Urinary bladder (tissue), 2 donors: Measurements from ENCODE around the gene ABCA5. TPM values are rescaled to one million over a fixed set of nuclear protein-coding genes. Genes with fewer than 3 reads are reported as not detected.

Source experiments
- polyA plus RNA-seq: library from polyadenylated mRNA; stranded (reverse); fragments of 200-250 nt; gene quantifications from one replicate; pipeline ENCODE4 v1.2.3, GENCODE V29; 2013
- small RNA-seq: library from RNA; depleted of rRNA; stranded (forward); fragments of <200 nt; gene quantifications from one replicate; pipeline ENCODE3, GENCODE V24; 2014
- total RNA-seq: library from RNA; depleted of rRNA; stranded (reverse); fragments of >200 nt; gene quantifications from one replicate; pipeline ENCODE4 v1.2.3, GENCODE V29; 2014
- donor health status: healthy.

ABCA5 gene
- total and polyA plus RNA-seq, 2 donors: 8.1 to 45.6 TPM

Small RNA genes lying within 50 kb of the gene (small RNA-seq; reads per million reads assigned to genes)
- gene RF00561: not detected
- not detected for gene SNRPGP4

Other genes with a start within 250 kb of the ABCA5 start
- 74.6 TPM for gene ABCA6, start 185.2 kb downstream of the ABCA5 start, total RNA-seq
- 35.9 TPM for gene ABCA6, start 185.2 kb downstream of the ABCA5 start, polyA plus RNA-seq
- gene ABCA10, start 98.3 kb downstream of the ABCA5 start, total RNA-seq: 40.4 TPM
- gene ABCA10, start 98.3 kb downstream of the ABCA5 start, polyA plus RNA-seq: 3.3 TPM
- 32.3 TPM for gene MAP2K6, start 87.6 kb upstream of the ABCA5 start, total RNA-seq
- 2.6 TPM for gene MAP2K6, start 87.6 kb upstream of the ABCA5 start, polyA plus RNA-seq